ENCODE results near the gene EFCAB12.

Gene EFCAB12

DNA sequence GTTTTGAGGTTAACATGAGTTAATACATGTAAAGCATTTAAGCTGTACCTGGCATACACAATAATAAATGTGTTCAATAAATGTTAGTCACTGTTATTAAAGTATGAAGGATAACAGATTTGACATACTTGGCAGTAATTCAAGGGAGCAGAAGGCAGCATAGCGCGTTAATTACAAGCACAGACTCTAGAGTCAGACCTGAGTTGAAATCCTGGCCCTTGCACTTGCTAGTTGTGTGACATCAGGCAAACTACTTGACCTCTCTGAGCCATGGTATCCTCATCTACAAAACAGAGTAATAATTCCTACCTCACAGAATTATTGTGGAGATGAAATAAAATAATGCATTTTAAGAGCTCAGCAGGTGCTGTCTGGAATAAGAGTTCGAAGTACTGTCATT, 17.0 kb upstream of the EFCAB12 start:
- DNase-seq (ENCODE audit: low read depth) = no peak

DNA sequence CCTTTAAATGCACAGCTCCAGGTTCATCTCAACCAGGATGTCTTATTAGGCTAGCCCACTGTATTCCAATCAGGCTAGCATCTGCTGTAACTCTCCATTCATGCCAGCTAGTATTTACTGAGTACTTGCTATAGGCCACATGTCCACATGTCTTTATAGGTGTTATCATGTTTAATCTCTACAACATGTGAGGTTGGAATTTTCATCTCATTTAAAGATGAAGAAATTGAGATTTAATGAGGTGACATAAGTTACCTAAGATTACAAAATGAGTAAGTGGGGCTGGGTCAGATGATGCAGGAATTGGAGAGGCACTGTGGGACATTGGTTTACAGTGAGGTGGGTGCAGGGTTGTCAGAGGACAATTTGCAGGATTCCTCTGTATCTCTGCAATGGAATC, 14.5 kb upstream of the EFCAB12 start:
- DNase-seq (ENCODE audit: low read depth) = no peak

DNA sequence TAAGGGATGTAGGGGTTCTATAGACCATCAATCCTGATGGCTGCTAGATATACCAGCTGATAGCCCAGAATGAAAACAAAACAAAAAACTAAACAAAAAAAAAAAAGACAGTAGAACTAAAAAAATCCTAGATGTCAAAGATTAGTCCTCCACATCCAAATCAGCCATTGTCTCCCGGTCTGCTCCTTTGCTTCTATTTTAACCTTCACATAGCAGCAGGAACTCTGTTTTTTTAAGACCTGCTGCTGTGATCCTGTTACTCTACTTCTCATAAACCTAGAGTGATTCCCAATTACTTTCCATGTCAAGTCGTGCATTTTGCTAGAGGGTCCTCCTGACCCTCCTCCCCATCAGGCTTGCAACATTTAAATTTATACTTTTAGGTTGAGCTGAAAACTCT, 14.1 kb upstream of the EFCAB12 start:
- DNase-seq (ENCODE audit: low read depth) = no peak

DNA sequence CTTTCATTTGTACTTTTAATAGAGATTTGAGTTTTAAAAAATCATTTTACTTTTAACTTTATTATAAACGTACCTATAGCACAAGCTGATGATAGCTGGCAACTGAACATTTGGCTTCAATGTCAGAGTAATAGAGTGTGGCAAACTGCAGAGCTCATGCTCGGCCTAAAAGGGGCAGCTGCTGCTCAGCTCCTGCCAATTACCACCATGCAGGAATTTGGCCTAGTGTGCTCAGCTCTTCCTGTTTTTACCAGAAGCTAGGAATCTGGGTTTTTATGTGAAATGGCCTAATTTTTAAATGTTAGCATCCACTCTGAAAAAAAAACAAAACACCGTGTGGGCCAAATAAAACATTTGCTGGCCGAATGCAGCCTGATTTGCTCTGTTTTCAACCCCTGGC, 13.3 kb upstream of the EFCAB12 start:
- DNase-seq (ENCODE audit: low read depth) = no peak

DNA sequence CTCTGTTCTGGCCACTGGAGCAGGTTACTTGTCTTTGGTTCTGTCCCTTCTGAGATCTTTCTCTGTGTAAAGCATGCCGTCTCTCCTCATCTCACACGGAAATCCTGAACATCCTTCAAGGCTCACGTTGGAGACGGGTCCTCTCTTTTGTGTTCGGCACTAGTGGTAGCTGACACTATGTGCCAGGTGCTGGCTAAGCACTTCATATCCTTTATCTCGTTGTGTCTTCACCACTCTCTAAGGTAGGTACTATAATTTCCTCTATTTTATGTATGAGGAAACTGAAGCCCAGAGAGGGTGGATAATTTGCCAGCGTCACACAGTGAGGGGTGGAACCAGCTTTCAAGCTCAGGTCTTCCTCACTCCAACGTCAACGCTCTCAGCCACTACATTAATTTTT, 12.8 kb upstream of the EFCAB12 start:
- DNase-seq (ENCODE audit: low read depth) = no peak

DNA sequence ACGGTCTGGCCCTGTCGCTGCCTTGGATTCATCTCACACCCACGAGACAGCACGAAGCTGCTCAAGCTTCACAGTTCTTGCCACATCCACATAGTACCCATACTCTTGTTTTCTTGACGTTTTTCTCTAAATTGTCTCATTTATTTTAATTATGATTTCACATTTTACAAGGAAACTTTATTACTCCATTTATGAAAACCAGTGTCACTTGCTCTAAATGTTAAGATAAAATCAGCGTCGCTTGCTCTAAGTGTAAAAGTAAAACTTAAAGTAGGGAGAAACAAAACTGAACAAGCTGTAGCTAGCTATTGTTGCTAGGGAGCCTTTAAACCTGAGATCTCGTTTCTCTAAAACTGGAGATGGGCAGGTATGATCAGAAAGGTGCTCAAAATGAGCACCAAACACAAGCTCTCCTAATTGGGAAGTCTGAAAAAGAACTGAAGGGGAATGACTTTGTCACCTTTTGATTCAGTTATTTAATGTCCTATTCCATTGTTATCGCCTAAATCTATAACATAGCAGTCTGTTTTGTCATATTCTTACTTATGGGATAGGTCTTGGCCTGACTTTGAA, 12.3 kb upstream of the EFCAB12 start:
- no peak for DNase-seq (ENCODE audit: low read depth)

DNA sequence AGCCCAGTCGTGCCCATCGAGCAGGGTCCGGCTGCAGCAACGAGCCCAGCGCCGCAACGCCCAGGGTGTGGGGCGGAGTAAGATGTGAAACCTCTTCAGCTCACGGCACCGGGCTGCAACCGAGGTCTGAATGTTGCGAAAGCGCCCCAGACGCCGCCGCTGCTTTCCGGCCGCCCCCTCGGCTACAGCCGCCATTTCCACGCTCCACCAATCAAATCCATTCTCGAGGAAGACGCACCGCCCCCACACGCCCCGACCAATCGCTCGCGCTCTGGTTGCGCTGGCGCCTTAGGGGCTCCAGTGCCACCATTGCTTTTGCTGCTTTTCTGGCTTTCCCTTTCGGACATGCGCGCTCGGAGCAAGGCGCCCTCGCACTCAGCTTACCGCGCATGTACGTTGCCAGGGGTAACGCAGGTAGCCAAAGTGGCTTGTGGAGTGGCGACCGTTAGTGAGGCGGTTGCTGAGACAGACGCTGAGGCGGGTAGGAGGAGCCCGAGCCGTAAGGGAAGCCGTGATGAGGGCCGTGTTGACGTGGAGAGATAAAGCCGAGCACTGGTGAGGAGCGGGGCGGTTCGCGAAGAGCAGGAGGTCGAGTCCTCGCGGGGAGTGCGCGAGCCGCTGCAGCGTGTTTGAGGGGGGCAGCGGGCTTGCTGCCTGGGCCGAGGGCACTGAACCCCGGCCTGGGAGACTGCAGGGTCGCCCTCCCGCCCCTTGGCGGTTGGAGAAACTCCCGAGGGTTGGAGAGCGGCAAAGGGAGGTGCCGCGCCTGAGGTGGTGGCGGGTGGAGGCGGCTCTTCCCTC, 11.6 kb upstream of the EFCAB12 start, which contains the start of the genes IFT122 and MBD4:
Gene IFT122, plus strand, starts transcription at position 408 of the 801 bp plus-strand sequence. Its CDS starts 107 bp downstream, at position 515.
Gene MBD4, minus strand, starts transcription at position 132 of the 801 bp plus-strand sequence. Its CDS starts 115 bp downstream, at position 17.
- peak; percentile 97 for DNase-seq (ENCODE audit: low read depth)

DNA sequence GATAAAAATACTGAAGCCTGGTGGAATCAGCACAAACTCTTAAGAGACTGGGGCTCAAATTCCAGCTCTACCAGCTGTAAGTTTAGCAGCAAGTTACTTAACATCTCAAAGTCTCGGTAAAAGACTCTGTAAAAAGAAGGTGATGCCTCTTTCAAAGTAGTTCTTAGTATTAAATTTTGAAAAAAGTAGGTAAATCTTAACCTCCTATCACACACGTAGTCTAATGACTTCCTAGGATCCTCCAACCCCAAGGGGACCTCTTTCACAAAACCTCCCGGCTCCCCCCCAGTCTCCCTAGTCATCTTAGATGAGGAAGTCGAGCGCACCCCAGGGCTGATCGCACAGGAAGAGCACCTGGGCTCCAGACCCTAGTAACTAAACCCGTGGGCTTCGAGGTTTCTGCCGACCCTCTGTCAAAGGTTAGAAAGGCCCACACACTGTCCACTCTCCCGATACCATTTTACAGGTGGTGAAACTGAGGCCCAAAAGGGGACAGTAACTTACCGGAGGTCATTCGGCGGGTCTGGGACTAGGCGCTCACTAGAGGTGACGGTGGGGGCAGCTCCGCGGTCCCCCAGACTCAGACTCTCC, 10.9 kb upstream of the EFCAB12 start:
- peak; percentile 29 for DNase-seq (ENCODE audit: low read depth)

DNA sequence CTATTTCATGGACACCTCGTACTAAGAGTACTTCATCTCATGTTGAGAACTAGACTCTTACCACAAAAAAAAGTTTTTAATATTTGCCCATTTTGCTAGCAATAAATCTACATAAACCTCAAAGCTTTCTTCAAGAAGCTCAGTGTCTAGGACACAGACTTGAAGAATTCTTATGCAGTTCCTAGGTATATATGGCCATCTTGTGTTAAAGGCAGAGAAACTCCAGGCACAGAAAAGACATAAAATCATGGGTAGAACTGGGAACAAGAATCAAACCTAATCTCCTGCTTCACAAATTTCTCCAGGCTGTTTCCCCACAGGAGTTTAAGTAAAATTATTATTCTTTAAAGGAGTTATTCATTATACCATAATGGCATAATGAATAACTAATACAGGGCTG, 6.9 kb upstream of the EFCAB12 start:
- DNase-seq (ENCODE audit: low read depth) = no peak

DNA sequence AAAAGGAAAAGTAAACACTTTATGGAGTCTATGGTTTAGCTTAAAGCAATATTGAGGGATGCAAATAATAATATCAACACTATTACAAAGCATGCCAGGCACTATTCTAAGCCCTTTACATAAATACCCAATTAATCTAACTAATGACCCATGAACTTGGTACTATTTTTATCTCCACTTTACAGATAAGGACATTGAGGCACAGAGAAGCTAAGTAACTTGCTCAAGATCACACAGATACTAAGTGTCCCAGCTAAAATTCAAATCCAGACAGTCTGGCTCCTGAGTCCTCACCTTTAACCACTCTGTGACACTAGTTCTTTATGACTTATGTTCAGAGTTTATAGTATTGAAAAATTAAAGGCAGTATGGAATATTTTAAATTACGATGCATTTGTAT, 5.7 kb upstream of the EFCAB12 start:
- no peak for DNase-seq (ENCODE audit: low read depth)

DNA sequence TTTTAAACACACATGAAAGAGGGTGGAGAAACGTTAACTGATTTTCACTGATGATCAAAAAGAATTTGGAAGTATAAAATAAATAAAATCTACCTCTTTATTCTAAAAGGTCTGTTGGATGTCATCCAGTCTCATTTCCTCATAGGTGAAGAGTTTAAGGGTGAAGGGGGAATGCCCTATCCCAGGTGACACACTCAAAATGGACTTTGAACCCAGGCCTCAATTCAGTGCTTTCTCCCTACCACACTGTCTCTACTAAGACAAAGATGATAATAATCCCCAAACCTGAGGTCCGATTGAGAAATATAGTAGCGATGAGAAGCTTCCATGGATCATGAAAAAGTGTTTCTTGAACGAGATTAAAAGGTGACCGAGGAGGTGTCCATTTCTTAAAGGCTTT, 5.1 kb upstream of the EFCAB12 start:
- no peak for DNase-seq (ENCODE audit: low read depth)

DNA sequence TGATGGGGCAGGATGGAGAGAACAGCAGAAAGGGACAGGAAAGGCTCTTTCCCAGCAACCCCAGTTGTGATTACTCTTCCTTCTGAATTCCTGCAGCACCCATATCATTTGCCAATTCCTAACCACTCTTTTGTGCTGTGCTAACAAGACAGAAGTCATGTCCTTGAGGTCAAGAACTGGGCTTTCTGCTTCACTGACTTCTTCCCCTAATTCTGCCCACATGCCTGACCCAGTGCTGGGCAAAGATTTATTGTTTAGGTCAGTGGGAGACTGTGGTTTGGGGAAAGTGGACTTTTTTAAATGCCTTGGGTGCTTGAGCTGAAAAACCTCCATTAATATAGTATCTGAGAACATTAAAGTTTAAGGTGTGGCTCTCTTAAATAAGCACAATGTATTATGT, 4.2 kb upstream of the EFCAB12 start:
- no peak for DNase-seq (ENCODE audit: low read depth)

DNA sequence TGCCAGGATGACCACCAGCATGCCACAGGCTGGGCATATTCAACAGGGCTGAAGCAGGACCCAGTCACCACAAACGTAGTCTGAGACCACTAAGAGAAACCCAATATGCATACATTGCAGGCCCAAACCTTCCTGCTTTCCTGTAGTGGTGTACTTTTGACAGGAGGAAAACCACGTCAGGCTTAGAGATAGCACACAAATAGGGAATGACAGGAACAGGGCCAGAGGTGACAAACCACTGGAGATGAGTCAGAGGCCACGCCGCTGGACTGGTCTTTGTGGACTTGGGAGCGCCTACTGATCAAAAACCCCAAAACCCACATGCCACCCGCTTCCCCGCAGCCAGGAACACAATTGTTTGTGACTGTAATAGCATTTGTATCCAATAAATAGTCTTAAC, 3.6 kb upstream of the EFCAB12 start:
- no peak for DNase-seq (ENCODE audit: low read depth)

DNA sequence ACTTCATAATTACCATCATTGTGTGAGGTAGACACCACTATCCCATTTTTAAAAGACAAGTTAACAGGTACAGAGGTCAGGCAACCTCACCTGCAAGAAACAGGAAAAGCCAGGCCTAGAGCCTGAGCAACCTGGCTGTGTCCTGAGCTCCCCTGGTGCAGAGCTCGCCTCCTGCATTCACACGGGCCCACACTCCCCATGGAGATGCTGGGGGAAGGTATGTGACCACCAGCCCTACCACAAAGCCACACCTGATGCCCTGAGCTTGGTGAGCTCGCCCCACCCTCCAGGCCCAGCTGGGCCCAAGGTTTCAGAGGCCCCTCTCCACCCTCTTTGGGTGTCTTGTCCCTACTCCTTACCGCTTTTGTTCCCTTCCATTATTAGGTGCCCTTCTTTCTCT, 1.2 kb upstream of the EFCAB12 start:
- no peak for DNase-seq (ENCODE audit: low read depth)

DNA sequence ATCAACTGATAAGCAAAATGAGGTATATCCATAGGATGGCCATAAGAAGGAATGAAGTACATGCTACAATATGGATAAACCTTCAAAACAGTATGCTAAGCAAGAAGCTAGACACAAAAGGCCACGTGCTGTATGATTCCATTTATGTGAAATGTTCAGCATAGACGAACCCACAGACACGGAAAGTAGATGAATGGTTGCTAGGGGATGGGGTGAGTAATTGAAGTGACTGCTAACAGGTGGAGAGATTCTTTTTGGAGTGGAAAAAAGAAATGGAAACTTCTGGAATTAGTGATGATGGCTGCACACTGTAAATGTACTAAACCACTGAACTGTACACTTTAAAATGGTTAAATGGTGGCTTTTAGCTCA, 630 bp upstream of the EFCAB12 start:
- no peak for DNase-seq (ENCODE audit: low read depth)

DNA sequence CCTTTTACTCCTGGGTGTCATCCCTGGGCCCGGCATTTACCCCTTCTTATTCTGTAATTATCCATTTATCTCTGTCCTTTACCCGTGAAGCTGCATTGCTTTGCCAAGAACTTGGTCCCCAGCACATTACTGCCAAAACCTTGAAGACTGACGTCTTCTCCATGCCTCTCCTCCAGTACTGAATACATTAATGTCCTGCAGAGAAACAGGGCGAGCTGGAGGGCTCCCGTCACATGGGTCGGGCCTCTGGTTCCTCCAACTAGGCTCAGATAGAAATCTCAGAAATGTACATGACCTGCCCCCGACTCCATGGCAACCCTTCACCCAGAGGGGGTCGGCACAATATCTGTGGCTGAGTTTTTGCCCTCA, 445 bp downstream of the EFCAB12 start:
- DNase-seq (ENCODE audit: low read depth) = no peak

DNA sequence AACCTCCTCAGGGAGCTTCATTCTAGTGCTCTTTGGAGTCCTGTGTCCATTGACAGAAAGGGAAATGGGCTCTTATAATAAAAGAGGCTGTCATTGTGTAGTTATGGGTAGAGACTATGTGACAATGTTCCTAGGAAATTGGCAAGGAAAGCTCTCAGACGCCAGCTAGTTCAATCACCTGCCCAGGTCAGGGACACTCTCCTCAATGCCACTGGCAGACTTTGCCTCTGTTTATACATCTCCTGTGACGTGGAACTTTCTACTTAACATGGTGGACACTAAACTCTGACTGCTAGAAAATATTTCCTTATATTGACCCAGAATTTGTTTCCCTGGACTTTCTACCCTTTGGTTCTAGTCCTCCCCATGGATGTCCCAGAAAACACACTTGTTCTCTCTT, 2.8 kb downstream of the EFCAB12 start:
- no peak for DNase-seq (ENCODE audit: low read depth)

DNA sequence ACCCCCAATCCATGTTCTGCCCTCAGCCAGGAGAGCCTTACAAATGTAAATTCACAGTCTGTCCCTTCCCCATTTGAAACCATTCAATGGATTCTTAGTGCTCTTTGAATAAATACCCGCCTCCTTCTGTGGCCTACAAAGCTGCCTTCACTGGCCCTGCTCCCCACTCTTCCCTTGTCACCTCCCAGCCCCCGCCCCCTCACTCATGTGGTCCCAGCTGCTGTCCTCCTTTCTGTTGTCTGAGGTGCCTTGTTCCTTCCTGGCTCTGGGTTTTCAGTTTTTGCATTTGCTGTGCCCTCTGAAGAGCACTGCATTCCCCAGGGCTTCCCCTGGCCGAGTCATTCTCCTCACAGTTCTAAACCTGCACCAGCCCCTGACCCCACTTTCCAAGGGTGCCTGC, 3.2 kb downstream of the EFCAB12 start:
- no peak for DNase-seq (ENCODE audit: low read depth)

DNA sequence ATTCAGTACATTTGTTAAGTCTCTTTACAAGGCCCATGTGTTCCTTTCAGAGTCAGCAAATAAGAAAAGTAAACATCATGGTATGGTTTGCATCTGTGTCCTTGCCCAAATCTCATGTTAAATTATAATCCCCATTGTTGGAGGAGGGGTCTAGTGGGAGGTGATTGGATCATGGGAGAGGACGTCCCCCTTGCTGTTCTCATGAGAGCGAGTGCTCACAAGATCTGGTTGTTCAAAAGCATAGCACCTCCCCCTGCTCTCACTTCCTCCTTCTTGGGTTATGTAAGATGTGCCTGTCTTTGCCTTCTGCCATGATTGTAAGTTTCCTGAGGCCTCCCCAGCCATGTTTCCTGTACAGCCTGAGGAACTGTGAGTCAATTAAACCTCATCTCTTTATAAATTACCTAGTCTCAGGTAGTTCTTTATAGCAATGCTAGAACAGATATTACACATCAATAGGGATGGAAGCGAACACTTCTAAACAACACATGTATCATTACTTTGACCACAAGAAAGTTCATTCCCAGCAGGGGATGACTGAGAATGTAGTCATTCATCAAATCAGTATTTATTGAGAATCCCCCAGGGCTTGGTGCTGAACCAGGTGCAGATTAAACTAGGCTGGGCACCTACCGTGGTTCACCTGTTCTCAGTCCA, 4.1 kb downstream of the EFCAB12 start:
- DNase-seq (ENCODE audit: low read depth) = no peak

DNA sequence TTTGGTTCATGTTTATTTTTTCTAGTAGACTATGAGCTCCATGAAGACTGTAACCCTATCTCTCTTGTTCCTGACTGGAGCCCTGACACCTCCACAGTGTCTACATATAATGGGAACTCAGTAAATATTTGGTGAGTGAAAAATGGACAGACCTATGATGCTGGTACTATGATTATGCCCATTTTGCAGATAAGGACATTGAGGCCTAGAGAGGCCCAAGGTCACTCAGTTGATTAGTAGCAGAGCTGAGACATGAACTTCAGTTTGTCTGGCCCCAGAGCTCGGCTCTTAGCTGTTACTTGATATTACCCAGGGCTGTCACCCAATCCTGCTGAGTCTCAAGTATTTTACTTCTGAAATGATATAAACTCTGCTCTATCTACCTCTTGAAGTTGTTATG, 5.5 kb downstream of the EFCAB12 start:
- no peak for DNase-seq (ENCODE audit: low read depth)

DNA sequence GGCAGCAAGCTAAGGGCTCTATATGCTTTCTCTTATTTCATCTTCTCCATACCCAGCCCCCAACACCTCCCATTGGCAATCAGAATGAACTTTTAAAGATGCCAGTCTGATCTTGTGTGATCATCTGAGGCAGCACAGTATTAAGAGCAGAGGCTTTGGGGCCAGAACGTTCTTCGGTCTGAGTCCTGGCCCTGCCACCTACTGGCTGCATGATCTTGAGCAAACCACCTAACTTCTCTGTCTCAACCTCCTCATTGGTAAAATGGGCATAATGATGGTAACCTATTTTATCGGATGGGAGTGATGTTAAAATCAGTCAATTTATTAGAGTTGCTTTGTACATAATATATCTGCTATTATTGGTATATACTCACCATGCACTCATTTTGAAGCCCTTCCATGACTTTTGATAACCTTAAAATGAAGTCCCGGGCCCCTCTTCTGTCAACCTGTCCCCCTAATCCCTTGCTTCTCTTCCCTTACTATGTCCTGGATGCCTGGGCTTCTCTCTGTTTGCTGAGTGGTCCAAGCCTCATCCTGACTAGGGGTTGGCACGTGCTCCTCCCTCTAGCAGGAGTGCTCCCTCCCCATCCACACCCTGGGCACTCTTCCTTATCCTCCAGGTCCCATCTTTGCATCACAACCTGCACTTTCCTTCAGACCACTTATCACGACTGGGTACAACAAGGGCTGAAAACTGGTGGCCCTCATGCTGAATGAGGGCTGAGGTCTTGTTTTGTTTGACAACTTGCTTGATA, 6.3 kb downstream of the EFCAB12 start:
- no peak for DNase-seq (ENCODE audit: low read depth)

DNA sequence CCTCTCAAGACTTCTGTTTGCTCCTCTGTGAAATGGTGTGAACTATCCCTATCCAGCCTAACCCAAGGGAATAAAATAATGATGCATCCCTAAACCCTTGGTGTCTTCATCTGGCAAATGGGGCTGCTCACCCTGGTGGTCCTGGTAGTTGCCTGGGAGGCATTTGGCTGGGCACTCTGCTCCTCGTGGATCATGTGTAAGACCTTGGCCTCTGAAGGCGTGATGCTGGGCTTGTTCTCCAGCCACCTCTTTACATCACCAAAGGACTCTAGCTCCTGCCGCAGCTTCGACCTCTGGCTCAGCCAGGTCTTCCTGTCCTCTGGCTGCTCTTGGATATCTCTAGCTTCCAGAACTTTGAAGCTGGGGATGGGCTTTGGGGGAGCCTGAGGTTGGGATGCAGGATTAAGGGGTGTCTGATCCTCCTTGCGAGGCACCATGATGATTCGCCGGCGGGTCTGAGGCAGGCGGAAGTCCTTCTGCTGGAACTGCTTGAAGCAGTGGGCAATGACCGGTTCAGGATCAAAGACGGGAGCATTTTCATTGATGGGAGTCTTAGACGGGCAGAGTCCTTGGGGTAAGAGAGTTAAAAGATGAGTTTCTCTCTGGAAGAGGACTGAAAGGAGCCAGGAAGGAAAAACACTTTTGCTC, 7.1 kb downstream of the EFCAB12 start:
- DNase-seq (ENCODE audit: low read depth) = no peak

All from activated T-cell treated with anti-CD3 and anti-CD28 coated beads for 1 hour (primary cell).